DOHH2 (cell line): ENCODE measurements around the gene ABCD4.

Experiments used
- CTCF ChIP-seq: fragments of 200-600 bp; sonication (generic); IDR thresholded peaks from one replicate; pipeline ENCODE4 v1.5.1; 2014; ENCODE audit warnings: antibody characterized with exemption, mild to moderate bottlenecking, low read depth, low read length; ENCODE audit not compliant: poor library complexity, severe bottlenecking
- EZH2phosphoT487 ChIP-seq: fragments of 200-600 bp; sonication (generic); IDR thresholded peaks from 2 replicates; pipeline ENCODE4 v1.6.1; 2017; ENCODE audit warnings: borderline replicate concordance, mild to moderate bottlenecking, antibody characterized with exemption, low read length, moderate library complexity, mixed read lengths

GRCh38 chr14:74290415-74290814 is 12.3 kb downstream of the ABCD4 start:
- TF ChIP-seq CTCF: peak; percentile 72
- TF ChIP-seq EZH2phosphoT487: no peak
